CD4-positive, alpha-beta T cell treated with Interleukin-21 for 1 hour (primary cell): ENCODE results near the gene REN.

Source experiments
- DNase-seq: peaks from one replicate; pipeline ENCODE4 v3.0.0-alpha.2; 2020

The REN gene

DNA sequence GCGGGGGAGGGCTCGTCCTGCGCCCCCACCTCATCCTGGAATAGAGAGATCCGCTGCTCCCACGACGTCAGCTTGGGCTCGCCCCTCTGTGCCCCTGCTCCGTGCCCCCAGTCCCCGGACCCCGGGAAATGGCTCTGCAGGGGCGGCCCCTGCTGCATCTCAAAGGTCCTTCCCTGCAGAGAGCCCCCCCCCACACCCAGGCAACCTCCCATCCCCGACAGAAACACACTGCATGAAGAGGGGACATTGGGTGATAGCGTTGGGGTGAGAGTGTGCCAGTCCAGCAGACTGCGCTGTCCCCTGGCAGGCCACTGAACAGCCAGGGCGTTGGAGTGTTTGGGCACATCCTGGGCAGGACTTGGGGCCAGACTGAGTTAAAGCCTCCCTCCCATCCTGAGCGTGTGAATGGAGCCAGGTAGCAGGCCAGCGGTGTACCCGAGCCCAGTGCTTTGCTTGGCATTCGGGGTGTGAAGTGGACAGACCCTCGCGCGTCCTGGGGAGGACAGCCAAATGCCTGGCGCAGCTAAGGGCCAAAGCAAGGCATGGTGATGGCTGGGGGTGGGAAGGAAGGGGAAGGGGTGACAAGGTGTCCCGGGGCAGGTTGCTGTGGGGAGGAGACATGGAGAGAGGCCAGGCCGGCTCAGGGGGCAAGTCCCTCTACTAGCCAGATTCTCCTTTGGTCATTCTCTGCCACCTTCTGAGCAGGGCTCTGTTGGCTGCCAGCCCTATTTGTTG is 13.7 kb downstream of the REN start:
- no peak for DNase-seq

DNA sequence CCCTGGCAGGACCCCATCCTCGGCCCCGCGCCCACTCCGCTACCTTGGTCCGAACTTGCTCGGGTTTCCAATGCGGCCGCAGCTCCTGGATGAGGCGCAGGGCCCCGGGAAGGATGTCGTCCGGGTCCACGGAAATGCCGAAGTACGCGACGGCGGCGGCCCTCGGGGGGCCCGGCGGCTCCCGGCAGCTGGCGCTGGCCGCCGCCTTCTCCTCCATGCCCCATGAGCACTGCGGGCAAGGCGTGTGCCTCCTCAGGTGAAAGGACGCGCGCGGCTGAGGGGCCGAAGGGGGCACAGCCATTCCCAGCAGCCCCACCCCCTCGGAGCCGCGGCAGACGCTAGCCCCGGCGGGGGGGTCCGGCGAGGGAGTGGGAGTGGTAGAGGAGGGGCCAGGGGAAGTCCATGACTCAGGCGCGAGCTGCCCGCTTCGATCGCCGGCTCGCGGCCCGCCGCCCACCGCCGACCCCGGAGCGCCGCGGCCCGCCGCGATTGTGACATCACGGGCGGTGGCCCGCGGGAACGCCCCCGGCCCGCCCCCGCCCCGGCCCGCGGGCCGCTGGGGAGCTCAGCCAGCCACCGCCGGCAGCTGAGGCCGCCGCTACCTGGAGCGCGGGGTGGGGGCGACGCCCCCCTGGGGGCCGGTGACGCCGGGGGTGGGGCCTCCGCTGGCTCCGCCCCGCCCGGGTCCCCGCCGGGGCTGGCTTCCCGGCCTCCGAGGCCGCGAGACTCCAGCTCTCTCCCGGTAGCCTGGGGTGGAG is 14.4 kb downstream of the REN start, which contains the start of gene ETNK2:
Gene ETNK2, minus strand, starts transcription at position 493 of the 758 bp plus-strand sequence. Its CDS starts 192 bp downstream, at position 301.
- peak; percentile 71 for DNase-seq

DNA sequence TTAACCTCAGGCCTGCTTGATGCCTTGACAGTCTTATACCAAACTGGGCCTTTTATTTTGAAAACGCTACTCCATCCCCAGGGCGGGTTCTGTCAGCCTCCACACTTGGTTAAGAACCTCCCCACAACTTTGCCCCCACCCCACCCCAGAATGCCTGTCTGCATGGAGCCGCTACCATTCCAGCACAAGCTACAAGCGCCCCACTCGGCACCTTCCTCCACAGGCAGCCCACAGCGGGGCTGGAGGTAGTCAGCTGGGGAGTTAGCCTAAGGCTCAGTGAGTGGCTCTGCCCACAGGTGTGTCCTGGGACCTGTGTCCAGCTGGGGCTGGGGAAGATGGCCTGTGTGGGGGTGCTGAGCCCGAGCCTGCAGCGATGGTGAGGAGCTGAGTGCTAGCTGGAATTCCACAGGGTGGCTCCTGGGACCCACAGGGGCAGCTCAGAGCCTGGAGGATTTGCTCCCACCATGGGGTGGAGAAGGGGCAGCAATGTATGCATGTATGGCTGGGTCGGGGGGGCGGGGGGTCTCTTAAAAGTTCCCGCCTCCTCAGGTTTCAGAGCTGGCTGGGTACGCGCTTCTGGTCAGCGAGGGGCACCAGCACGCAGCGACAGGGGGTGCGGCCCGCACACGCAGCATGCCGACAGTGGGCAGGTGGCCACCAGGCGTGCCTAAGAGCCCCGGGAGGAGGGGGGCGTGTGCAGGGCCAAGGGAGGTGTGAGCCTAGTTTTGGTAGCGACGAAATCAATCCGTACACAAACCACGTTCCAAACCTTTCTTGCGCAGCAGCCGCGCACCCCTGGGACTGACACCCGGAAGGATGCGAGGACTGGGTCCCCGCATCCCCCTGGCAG is 15.2 kb downstream of the REN start:
- peak; percentile 20 for DNase-seq

DNA sequence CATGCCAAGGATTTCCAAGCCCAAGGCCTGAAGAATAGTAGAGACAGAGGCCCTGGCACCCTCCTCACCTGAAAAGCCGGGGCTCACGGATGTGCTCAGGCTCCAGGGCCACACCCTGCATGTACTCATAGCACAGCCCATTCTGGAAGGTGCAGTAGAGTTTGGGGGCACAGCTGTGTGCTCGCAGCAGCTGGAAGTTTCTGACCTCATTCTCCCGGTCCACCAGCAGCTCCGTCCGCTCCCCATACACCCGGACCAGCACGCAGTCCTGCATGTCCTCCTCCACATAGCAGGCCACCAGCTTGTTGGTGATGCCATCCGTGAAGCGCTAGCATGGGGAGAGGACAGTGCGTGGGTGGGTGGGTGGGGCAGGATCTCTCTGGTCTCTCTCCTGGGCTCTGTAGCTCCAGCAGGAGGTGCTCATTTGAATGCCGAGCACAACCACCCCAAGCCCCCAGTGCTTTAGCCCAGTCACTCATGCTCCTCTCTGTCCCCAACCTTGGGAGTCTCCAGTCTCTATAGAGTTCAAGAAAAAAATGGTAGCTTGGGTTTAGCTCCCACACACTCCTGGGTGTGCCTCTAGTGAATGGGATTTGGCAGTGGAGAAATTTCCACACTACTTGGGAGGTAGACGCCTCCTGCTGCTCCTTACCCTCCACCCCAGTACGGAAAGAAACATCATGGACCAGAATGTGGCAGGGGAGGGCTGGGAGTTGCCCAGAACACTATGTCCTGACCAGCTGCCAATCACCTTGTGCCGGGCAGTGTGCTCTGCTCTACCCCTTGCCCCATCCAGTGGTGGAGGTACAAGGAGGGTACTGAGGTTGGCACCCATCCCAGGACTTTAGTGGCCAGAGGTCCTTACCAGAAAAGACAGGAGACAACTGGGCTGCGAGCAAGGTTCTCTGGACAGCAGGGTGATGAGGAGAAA is 16.2 kb downstream of the REN start:
- DNase-seq, result no peak

DNA sequence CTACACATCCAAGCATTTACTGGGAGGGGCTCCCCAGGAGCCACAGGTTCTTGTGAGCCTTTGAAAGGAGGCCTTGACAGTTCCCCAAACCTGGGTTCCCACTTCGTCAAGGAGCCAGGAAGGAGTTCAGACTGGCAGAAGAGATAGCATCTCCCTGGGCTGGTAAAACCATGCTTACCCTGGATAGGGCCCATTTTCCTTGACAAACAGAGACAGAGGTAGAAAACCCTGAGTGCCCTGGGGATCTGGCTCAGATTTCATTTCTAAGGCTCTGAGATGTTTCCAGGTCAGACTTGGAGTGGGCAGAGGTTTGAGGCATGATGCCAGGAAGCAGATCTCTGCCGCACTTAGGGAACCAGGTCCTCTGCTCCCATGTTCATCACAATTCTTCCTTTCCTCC is 17.0 kb downstream of the REN start:
- DNase-seq, result no peak

DNA sequence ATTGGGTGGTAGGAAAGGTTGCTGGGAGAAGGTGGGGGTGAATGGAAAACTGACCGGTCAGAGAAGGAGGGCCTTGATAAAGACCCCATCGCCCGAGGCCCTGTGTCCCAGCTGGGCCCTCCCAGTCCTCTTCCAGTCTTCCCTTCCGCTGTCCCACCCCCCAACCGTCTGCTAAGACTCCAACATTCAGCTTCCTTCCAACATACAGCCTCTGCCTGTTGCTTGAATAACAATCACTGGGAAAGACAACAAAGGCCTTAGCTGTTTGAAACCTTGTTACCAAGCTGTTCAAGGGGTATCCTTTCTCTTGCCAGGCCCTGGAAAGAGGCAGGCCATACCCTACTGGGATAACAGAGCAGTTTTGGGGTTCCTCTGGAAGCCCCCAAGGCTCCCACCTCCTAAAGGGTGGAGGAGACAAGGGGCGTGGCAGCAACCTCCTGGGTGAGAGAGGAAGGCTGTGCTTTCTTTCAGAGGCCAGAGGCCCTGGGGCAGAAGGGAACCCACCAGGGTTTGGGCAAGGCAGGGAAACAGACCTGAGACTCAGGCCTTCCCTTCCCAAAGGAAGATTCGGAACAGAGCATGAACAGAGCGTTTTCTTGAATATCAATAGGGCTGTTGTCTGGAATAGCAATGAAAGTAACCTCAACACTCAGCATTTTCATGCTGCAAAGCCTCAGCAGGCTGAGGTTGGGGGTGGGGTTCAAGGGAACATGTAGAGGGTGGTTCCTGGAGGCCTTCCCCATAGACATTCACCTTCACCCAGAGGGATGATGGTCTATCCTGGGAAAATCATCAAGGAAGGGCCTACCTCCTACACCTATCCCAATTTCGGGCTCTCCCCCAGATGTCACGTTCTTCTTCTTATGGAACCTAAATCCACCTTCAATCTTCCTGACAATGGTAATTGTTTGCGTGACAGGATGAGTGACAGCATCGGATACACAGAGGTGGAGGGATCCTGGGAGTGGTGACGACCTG is 18.4 kb downstream of the REN start:
- no peak for DNase-seq

DNA sequence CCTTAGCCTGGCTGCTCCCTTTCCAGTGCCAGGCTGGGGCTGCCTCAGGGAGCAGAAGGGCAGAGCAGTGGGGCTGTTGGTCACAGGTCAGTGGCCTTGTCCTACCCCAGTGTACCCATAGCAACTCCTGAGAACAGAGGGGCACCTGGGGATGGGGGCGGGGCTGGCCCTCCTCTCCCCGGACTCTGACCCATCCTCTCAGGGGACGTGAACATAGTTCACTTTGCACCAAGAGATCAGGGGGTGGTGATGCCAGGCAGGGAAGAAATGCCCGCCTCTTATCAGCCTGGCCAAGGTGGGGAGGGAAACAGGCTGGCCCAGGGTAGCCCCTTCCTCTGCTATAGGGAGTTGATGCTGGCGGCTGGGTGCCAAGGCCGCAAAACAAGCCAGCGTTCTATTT is 19.2 kb downstream of the REN start:
- no peak for DNase-seq

DNA sequence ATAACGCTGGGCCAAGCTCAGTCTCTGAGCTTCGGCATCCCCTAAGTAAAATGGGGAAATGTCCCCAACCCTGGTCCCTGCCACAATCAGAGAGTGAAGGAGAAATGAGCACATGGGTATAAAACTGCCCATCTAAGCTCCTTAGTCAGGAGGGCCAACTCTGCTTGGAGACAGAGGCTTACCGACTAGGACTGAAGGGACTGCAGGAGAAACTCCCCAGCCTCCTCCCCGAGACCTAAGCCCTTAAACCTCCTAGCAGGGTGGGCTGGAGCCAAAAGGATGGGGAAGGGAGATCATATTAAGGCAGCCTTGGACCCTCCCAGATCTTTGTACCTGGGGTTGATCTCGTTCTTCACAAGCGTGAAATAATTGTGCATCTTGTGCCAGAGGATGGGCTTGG is 19.8 kb downstream of the REN start:
- DNase-seq, result no peak

DNA sequence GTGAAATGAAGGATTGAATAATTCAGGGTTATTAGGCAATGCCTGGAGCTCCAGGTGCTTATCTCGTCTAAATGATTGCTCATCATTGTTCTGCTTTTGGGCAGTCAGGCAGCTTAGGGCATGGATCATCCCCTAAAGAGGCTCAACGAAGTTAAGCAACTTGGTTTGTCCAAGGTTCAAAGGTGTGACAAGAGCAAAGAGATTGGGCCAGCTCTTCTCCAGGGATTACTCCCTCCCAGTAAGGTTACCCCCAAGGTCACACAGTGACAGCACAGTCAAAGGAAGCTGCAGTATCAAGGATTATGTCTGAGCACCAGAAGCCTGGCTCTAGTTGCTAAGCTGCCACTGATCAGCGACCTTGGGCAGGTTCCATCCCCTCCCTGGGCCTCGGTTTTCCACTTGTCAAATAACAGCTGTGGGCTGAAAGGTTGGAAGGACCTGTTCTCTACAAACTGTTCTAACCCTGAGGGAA is 21.1 kb downstream of the REN start:
- DNase-seq, result no peak

DNA sequence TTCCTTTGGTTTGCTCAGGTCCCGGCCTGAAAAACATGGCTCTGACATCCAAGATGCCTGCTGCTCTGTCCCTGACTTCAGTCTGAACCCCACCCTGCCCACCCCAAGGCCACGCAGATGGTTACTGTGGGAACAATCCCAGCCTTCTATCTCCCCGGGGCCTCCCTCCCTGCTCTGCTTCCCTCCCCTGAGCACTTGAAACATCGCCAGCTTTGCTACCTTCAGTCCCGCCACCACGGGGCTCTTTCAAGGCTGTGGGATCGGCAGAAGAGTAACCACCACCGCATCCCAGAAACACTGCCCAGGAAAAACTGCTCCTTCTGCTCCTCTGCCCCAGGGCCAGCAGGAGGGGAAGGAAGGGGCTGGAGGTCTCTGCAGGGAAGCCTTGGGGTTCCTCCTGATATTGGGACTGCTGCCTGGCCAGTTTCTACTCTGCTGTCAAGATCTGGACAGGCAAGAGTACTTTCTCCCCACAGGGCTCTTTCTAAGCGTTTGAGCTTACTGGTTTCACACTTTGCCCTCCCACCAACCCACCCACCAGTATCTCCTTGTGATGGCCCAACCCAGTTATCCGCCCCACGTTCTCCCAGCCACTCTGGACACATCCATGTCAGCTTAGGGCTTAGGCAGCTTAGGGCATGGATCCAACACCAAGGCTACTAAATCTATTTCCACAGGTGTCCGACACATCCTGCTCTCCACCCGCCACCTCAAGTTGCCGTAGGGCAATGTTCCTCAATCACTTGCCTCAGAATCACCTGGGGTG is 22.7 kb downstream of the REN start:
- no peak for DNase-seq

DNA sequence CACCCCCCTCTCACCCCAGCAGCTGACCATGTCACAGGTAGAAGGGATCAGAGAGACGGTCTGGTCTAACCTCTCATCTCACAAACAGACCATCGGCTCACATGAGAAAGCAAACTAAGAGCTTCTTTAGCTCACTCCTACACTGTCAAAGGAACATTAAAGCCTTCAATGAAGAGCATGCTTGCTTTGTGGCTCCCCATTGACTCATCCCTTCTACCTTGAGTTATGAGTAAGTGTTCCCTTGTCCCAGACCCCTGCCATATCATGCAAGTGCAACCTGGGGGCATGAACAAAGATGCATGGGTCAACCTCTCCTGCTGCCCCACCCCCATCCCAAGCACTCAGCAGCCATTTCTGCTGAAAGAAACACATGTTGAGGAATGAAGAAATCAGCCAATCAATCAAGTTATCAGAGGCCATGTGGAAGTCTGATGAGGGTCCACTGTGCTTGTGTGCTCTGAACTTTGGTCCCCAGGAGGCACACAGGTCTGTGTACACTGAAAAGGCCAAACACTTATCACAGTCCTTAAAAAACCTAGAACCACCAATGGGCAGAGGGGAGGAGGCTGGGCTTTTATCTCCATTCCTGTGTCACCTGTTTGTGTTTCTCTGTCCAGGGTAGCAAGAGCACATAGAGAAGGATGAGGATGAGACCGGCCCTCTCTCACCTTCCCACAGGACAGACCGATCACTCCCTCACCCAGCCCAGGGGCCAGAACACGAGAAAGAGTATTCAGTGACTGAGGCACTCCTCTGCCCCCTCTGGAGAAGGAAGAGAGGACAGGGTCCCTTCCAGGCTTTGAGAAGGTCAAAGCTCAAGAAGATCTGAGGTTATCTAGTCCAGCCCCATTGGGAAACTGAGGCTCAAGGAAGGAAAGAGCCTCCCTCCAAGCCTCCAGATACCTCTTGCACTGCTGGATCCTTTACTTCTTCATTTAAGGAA is 23.8 kb downstream of the REN start:
- DNase-seq, result no peak

DNA sequence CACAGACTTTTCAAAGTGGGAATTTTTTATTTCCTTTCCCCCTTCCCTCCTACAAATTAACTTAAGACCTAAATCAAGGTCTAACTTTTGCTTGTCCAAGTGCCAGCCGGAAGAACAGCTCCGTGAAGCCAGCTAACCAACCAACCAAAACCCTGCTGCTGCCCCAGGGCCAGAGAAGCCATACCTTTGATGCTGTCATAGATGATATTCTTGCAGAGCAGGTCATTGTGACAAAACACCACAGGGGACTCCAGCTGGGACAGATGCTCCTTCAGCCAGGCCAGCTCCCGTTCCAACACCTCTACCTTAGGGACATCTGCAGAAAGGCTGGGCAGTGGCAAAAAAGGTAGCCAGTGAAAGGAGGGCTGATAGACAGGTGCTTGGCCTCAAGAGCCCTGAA is 25.0 kb downstream of the REN start:
- DNase-seq, result no peak

DNA sequence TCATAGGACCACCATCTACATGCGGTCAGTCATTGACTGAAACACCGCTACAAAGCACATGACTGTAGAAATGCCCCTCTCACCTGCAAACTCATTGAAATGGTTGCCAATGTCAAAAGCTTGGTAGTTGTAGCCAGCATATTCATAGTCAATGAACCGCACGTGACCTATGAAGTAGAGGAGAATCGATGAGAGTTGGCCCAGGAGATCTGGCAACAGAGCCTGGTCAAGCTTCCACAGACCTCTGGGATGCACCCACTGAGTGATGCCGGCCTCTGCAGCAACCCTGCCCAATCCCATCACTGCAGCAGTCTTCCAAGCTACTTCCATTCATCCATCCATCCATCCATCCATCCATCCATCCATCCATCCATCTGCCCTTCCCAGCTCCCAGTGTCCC is 26.2 kb downstream of the REN start:
- DNase-seq, result no peak

DNA sequence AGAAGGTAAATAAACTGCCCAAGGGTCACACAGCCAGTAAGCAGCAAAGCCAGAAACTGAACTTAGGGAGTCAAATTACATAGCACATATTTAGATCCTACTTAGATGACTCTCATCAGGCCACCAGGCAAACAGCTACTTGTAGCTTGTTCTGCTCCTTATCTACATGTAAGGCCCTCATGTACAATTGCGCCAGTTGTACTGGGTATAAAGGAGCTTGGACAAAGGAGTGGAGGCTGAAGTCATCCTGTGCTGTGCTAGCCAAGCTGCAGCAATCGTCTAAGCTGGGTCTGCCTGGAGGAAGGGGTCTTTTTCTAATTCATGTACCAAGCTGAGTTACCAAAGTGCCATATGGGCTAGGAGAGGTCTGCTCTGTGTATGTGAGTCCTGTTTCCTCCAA is 27.0 kb downstream of the REN start:
- DNase-seq, result no peak

DNA sequence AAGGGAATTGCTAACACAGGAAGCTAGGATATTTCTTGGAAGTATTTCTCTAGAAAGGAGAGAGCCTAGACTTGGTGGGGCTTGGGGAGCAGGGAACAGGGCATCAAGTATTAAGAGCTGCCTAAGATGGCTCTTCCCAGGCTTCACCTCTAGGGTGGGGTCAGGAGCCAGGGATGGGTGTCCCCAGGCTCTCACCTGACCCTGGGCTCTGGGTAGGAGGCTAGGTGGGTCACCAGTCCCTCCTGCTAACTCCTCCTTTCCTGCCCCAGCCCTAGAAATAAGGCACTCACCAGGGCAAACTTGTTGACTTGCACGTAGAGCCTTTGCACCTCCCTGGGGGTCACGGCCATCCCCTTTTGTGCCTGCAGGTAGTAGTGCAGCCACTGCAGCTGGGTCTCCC is 29.3 kb downstream of the REN start:
- no peak for DNase-seq

DNA sequence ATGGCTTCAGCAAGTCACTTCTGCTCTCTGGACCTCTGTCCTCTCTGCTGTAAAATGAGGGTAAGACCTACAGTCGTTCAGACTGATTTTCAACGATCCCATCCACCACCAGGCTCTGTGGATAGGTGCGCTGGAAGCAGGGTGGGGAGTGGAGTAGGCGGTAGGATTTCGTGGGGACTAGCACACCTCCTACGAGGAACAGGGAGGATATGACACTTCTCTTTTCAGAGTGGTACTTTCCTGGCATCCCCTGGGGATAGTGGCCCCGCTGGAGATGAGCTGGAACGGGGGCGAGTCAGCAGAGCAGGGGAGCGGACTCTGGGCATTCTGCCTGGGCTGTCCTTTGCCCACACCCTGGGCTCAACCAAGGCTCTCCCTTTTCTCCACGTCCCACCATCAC is 32.0 kb downstream of the REN start:
- DNase-seq, result no peak

DNA sequence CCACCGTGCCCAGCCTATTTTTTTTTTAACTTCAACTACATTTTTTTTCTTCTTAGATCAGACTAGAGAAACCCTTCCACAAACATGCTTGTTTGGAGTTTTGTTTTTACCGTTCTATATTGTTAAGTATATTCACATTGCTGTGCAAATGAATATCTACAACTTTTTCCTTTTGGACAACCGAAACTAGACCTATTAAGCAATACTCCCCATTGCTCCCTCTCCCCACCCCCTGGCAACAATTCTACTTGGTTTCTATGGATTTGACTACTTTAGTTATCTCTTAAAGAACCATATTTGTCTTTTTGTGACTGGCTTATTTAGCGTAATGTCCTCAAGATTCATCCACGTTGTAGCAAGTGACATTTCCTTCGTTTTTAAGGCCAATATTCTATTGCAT is 33.4 kb downstream of the REN start:
- no peak for DNase-seq

DNA sequence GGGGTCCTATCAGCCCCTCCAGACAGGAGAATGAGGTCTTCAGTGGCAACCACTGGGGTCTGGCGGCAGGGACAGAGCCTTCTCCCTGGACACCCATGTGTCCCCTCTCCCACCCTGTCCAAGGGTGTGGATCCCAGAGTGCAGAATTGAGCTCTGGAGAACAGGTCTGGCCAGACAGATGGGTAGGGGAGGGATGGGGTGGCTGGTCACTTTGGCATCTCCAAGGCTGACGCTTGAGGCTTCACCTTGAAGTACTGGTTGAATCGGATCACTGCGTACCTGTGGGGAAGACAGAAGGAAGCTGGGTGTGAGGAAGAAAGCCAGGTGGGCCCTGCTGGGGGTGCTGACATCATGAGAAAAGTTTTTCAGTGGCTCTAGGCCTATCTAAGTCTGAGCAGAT is 34.2 kb downstream of the REN start:
- no peak for DNase-seq
